Thymus (tissue), 11 donors: Measurements from ENCODE around the gene UBB. TPM values are rescaled to one million over a fixed set of nuclear protein-coding genes. Genes with fewer than 3 reads are reported as not detected.
A peak's percentile ranks its signal among the peaks of the same experiment; 100 is the strongest.

Experiments
- DNase-seq, 9 donors: peaks; one replicate each; pipeline ENCODE4 v3.0.0-alpha.2; 2013; ENCODE audit warnings: low spot score in 9 of 9, low read depth in 6 of 9, missing footprints in 1 of 9
- H3K27ac ChIP-seq, 2 donors: one replicate each; pipeline ENCODE4 v1.5.1; 2013; ENCODE audit warnings: control low read depth in 1 of 2, low read depth in 1 of 2, low read length in 1 of 2, mild to moderate bottlenecking in 1 of 2, moderate library complexity in 1 of 2
- H3K27me3 ChIP-seq, 2 donors: one replicate each; pipeline ENCODE4 v1.5.1; 2013; ENCODE audit warnings: low read length in 1 of 2; ENCODE audit not compliant: control insufficient read depth in 2 of 2, insufficient read depth in 1 of 2
- H3K36me3 ChIP-seq, 2 donors: one replicate each; pipeline ENCODE4 v1.5.1; 2013; ENCODE audit warnings: low read length in 1 of 2, mild to moderate bottlenecking in 1 of 2, moderate library complexity in 1 of 2; ENCODE audit not compliant: control insufficient read depth in 2 of 2, insufficient read depth in 2 of 2
- H3K4me1 ChIP-seq, 2 donors: one replicate each; pipeline ENCODE4 v1.5.1; 2013; ENCODE audit warnings: low read length in 2 of 2; ENCODE audit not compliant: control insufficient read depth in 2 of 2, insufficient read depth in 2 of 2
- H3K4me3 ChIP-seq, 2 donors: one replicate each; pipeline ENCODE4 v1.5.1; 2013; ENCODE audit warnings: low read length in 2 of 2, control low read depth in 1 of 2, mild to moderate bottlenecking in 1 of 2
- H3K9me3 ChIP-seq, 2 donors: one replicate each; pipeline ENCODE4 v1.5.1; 2013; ENCODE audit warnings: low read length in 1 of 2, mild to moderate bottlenecking in 1 of 2; ENCODE audit not compliant: control insufficient read depth in 2 of 2, insufficient read depth in 1 of 2
- WGBS: extraction: QIAGEN DNeasy Blood & Tissue Kit; methylation state at CpG from one replicate; pipeline ENCODE4 v1.1.7; 2013; 5-methylcytosine and 5-hydroxymethylcytosine counted together
- polyA plus RNA-seq: library from polyadenylated mRNA; stranded (reverse); fragments of 200-250 nt; gene quantifications from one replicate; pipeline ENCODE4 v1.2.3, GENCODE V29; 2013
- total RNA-seq: library from RNA; stranded (reverse); fragments of 120-200 nt; gene quantifications from one replicate; pipeline ENCODE4 v1.2.4, GENCODE V29; 2013
- donor health status: healthy.

UBB gene
- total and polyA plus RNA-seq, 2 donors = 820 to 2,286 TPM

DNA sequence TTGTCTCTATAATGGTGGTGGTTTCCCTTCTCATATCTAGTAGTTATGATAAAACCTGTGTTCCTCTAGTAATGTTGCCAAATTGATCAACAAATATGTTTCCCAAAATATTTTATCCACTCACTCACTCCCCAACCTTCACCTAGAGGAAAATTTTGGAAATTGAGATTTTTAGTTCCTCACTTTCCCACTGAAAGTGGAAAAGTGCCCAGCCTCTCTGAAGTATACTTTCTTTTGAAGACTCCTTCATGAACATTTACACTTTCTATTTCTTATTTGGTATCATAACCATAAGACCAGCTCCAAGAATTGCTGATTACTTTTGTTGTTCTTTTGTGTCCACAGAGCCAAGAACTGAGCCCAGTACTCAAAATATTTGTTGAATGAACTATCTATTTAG, 22.5 kb upstream of the UBB start:
- H3K27me3 ChIP-seq = peaks cover 0 to 5% of the 10 kb centered on the region in 2 donors
- no peak for DNase-seq
- H3K4me3 ChIP-seq = no peak overlapping the region
- no peaks in the 10 kb centered on the region for H3K9me3 ChIP-seq
- no peaks in the 10 kb centered on the region for H3K36me3 ChIP-seq
- peaks cover 2 to 4% of the 10 kb centered on the region in 2 donors for H3K4me1 ChIP-seq
- H3K27ac ChIP-seq = no peak overlapping the region

DNA sequence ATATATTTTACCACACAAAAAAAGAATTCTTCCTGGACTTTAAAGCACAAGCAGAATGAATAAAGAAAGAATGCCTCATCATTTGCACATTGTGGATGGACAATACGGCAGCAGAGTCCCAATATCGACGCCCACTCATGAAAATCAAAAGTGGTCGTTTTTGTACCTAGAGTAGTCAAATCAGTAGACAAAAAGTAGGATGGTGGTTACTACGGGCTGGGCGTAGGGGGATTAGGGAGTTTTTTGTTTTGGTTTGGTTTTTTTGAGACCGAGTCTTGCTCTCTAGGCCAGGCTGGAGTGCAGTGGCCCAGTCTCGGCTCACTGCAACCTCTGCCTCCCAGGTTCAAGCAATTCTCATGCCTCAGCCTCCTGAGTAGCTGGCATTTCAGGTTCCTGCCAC, 19.0 kb upstream of the UBB start:
- Histone ChIP-seq H3K9me3 (no peaks in the 10 kb centered on the region), H3K4me1 (no peaks in the 10 kb centered on the region), H3K27me3 (no peaks in the 10 kb centered on the region), H3K4me3 (no peak overlapping the region), H3K27ac (no peak overlapping the region), H3K36me3 (no peaks in the 10 kb centered on the region)
- WGBS = 97% methylated on average over 8 of the region's 8 CpGs
- DNase-seq = no peak

DNA sequence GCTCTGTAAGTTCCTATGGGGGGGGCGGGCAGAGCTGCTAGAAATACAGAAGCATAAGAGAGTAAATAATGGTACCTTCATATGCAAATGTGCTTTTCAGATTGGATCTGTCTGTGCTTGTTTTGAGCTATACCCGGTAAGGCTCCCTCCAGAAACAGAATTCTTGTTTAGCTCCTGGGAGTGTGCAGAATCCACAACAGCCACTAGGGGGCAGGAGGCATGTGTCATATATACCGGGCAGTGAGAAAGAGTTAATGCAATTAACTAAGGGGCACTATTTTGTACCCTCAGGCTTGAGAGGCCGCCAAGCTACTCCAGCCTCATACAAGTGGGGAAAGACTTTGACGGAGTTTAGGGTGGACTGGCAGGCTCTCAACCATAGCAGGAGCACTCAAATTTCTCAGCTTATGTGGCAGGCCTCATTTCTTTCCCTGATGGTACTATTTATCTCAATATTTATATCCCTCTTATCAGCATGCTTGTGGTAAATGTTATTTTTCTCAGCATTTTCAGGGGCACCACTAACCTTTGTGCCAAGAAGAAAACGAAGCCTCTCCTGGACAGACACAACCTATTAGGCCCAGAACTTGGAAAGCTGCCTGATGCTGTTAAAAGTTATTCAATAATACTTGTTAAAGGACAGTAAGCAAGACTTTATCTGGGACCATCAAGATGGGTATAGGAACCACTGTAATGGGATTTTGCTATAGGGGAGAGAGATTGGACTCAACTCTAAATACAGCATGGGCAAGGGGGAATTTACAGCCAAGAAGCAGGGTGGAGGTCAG, 16.9 kb upstream of the UBB start:
- Histone ChIP-seq H3K27me3 (no peaks in the 10 kb centered on the region), H3K36me3 (no peaks in the 10 kb centered on the region), H3K27ac (no peak overlapping the region), H3K4me1 (no peaks in the 10 kb centered on the region), H3K4me3 (no peak overlapping the region), H3K9me3 (no peaks in the 10 kb centered on the region)
- 26% methylated on average over 6 of the region's 6 CpGs for WGBS
- peak; percentile 36 to 85 (median 69) for DNase-seq

DNA sequence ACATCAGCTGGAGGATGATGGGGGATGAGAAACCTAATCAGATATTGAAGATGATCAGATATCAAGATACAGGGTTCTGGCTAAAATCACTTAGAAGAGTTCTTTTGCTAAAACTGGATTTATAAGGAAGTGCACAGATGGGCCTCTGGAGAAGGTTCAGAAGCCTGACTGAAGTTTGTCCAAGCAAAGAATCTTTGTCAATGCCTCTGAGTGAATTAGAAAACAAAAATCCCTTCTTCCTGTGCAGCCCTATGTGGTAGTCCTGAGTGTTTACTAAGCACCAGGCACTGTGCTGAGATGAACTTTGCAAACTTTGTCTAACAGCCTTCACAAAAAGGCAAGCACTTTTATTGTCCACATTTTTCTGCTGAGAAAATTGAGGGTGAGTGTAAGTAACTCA, 16.3 kb upstream of the UBB start:
- no peak for DNase-seq
- H3K4me1 ChIP-seq = no peaks in the 10 kb centered on the region
- H3K36me3 ChIP-seq = no peaks in the 10 kb centered on the region
- no peaks in the 10 kb centered on the region for H3K9me3 ChIP-seq
- H3K27ac ChIP-seq = no peak overlapping the region
- H3K27me3 ChIP-seq = no peaks in the 10 kb centered on the region
- no peak overlapping the region for H3K4me3 ChIP-seq

DNA sequence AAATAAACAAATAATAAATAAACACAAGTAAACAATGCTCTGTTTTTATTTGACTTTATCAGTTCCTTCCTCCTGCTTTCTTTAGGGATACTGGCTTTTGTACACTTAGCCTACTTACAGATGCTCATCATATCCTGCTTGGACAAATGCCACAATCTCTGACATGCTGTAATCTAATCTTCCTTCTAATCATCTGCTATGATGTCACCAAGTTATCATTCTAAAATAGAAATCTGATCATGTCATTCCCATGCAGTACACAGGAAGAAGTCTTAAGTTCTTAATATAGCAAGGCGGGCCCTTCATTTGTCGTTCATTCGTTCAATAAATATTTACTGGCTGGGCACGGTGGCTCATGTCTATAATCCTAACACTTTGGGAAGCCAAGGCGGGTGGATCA, 9.1 kb upstream of the UBB start:
- no peaks in the 10 kb centered on the region for H3K4me1 ChIP-seq
- H3K4me3 ChIP-seq = no peak overlapping the region
- H3K27me3 ChIP-seq = no peaks in the 10 kb centered on the region
- 95% methylated on average over 5 of the region's 5 CpGs for WGBS
- H3K27ac ChIP-seq = no peak overlapping the region
- DNase-seq = no peak
- no peaks in the 10 kb centered on the region for H3K9me3 ChIP-seq
- no peaks in the 10 kb centered on the region for H3K36me3 ChIP-seq

DNA sequence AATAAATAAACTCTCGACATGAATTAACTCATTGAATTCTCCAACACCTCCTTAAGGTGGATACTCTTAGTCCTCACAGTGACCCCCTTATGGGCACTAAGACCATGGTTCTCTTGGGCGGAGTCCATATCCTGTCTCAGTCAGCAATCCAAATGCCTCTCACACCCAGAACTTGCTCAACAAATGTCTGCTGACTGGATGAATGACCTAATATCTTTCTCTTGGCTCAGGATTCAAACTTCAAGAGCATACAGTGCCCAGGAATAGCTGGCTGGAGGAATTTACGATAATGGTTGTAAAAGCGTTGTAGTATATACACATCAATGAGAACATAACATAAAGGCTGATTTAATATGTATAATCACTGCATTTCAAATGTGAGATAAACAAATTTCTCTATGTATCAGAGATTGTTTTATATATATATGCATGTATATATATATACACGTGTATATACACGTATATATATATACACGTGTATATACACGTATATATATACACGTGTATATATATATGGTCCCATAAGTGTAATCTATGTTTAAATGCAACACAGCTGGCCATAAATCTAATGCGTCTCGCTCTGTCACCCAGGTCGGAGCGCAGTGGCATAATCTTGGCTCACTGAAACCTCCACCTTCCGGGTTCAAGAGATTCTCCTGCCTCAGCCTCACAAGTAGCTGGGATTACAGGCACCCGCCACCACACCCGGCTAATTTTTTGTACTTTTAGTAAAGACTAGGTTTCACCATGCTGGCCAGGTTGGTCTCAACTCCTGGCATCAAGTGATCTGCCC, 6.5 kb upstream of the UBB start:
- H3K4me1 ChIP-seq = no peaks in the 10 kb centered on the region
- no peaks in the 10 kb centered on the region for H3K27me3 ChIP-seq
- H3K4me3 ChIP-seq = no peak overlapping the region
- H3K27ac ChIP-seq = no peak overlapping the region
- 98% methylated on average over 16 of the region's 16 CpGs for WGBS
- peaks cover 0 to 6% of the 10 kb centered on the region in 2 donors for H3K9me3 ChIP-seq
- no peak for DNase-seq
- H3K36me3 ChIP-seq = no peaks in the 10 kb centered on the region

DNA sequence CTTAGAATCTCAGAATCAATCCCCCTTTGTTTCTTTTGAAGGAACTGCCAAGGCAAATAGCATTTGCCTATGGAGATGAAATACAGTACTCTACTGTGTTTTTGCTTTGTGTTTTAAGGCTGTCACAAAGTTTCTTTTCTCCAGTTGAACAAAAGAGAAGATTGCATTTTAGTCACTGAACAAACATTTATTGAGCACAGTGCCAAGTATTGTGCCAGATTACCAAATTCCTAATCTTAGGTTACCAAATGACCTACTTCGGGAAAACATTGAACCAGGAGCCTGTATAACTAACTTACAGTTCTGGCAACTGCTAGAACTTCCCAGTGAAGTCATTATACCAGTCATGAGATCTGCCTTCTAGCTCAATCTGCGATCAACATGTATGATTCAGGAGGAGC, 3.0 kb upstream of the UBB start:
- Histone ChIP-seq H3K27me3 (no peaks in the 10 kb centered on the region), H3K4me3 (no peak overlapping the region), H3K9me3 (peaks cover 0 to 14% of the 10 kb centered on the region in 2 donors), H3K36me3 (peaks cover 11 to 12% of the 10 kb centered on the region in 2 donors), H3K27ac (no peak overlapping the region), H3K4me1 (peaks cover 9 to 14% of the 10 kb centered on the region in 2 donors)
- no peak for DNase-seq
- 94% methylated on average over 2 of the region's 2 CpGs for WGBS

DNA sequence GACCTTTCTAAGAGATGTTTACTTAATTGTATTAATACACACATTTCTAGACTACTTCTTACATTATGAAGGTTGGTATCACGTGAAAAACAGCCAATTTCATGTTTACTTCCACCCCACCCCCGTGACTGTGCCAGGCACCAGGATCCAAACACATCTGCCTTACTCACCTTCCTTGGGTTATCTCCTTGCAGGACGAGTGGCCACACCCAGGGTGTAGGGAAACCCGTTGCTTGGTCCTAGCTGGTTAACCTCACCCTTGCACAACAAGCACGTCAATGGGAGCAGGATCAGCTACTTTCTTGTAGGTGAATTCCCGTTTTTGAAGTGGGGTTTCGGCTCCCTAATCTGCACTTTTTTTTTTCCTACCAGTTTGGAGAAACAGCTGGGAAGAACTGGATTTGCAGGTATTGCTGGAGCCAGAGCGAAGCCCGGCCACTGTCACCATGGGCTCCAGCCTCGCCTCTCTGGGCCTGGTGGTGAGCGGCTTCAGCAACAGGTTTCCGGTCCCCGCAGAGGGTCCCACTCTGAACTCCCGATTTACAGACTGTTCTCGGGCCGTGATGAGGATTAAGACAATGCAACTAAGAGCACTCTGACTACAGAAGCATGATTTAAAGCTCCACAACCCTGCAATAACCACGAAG, 2.1 kb upstream of the UBB start:
- Histone ChIP-seq H3K36me3 (peaks cover 19 to 20% of the 10 kb centered on the region in 2 donors), H3K27ac (peak overlapping the region in 1 of 2 donors; percentile 8), H3K4me3 (no peak overlapping the region), H3K9me3 (peaks cover 0 to 14% of the 10 kb centered on the region in 2 donors), H3K27me3 (no peaks in the 10 kb centered on the region), H3K4me1 (peaks cover 15 to 18% of the 10 kb centered on the region in 2 donors)
- WGBS = 95% methylated on average over 17 of the region's 17 CpGs
- DNase-seq = no peak

DNA sequence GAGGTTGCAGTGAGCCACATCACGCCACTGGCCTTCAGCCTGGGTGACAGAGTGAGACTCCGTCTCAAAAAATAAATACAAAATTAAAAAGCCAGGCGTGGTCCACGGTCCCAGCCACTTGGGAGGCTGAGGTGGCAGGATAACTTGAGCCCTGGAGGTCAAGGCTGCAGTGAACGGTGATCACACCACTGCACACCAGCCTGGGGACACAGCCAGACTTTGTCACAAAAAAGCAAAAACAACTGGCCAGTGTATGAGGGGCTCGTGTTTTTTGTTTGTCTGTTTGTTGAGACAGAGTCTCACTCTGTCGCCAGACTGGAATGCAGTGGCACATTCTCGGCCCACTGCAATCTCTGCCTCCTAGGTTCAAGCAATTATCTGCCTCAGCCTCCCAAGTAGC, 1.2 kb upstream of the UBB start:
- 96% methylated on average over 8 of the region's 8 CpGs for WGBS
- Histone ChIP-seq H3K9me3 (peaks cover 0 to 14% of the 10 kb centered on the region in 2 donors), H3K27me3 (no peaks in the 10 kb centered on the region), H3K27ac (no peak overlapping the region), H3K36me3 (peaks cover 19 to 29% of the 10 kb centered on the region in 2 donors), H3K4me1 (peaks cover 15 to 18% of the 10 kb centered on the region in 2 donors), H3K4me3 (no peak overlapping the region)
- DNase-seq = no peak
